Endothelial cell of umbilical vein (primary cell): ENCODE measurements around the gene SETBP1. TPM values are rescaled to one million over a fixed set of nuclear protein-coding genes. Genes with fewer than 3 reads are reported as not detected.

Experiments used
- BruUV-seq: library from RNA; stranded (reverse); fragments of 400-500 nt; replicated peaks from 2 replicates; lab custom pipeline; 2021; lab: Mats Ljungman, UMichigan
- CTCF ChIA-PET: fragments of 300-600, 350-600 bp; sonication (Branson Sonifier 250); formaldehyde crosslinking; loops from one replicate; lab custom pipeline; 2021; ENCODE audit warnings: antibody characterized with exemption, inconsistent platforms; lab: Charles Lee
- POLR2A ChIA-PET: fragments of 300-600, 350-600 bp; sonication (Branson Sonifier 250); formaldehyde crosslinking; loops from one replicate; lab custom pipeline; 2021; ENCODE audit warnings: antibody characterized with exemption, inconsistent platforms; lab: Charles Lee
- DNase-seq: peaks from one replicate; pipeline ENCODE4 v3.0.0-alpha.2; 2011; ENCODE audit warnings: low read depth, low spot score
- FAIRE-seq: peaks from 2 replicates; lab custom pipeline; 2011; peaks lifted over from hg19 to GRCh38; lab: Jason Lieb, UNC
- H2AFZ ChIP-seq: 2 replicates; pipeline ENCODE4 v1.6.0; 2012; ENCODE audit warnings: low read depth, low read length, control low read depth, inconsistent platforms
- H3K27ac ChIP-seq: 2 replicates; pipeline ENCODE4 v1.5.1; 2011; ENCODE audit warnings: low read depth, mild to moderate bottlenecking, control low read depth, low read length, moderate library complexity; ENCODE audit not compliant: insufficient read depth
- H3K27me3 ChIP-seq, 2 experiments: 2 replicates each; pipeline versions ENCODE4 v1.6.0 to v1.6.1; 2011; ENCODE audit warnings: low read length in 2 of 2, mixed read lengths in 1 of 2; ENCODE audit not compliant: control insufficient read depth in 2 of 2, insufficient read depth in 2 of 2
- H3K36me3 ChIP-seq, 2 experiments: 2 replicates in 1 of 2; 3 replicates in 1 of 2; pipeline ENCODE4 v1.5.1; 2011; ENCODE audit warnings: low read length in 2 of 2, mild to moderate bottlenecking in 1 of 2, moderate library complexity in 1 of 2; ENCODE audit not compliant: control insufficient read depth in 2 of 2, insufficient read depth in 2 of 2; ENCODE audit errors: extremely low read depth in 1 of 2
- H3K4me1 ChIP-seq: 3 replicates; pipeline ENCODE4 v1.5.1; 2011; ENCODE audit warnings: mild to moderate bottlenecking, low read length; ENCODE audit not compliant: control insufficient read depth, insufficient read depth; ENCODE audit errors: extremely low read depth
- H3K4me2 ChIP-seq: 2 replicates; pipeline ENCODE4 v1.6.1; 2011; ENCODE audit warnings: low read length, control low read depth, mixed read lengths; ENCODE audit not compliant: insufficient read depth
- H3K4me3 ChIP-seq, 3 experiments: fragments of 200-600 bp in 1 of 3; sonication (generic), shearing (Covaris generic) in 1 of 3; replicated peaks in 1 of 3; 2 replicates each; pipeline ENCODE4 v1.5.1; 2011 to 2016; ENCODE audit warnings: control low read depth in 3 of 3, low read length in 3 of 3, mild to moderate bottlenecking in 2 of 3, inconsistent platforms in 1 of 3, low read depth in 1 of 3, moderate library complexity in 1 of 3; ENCODE audit not compliant: insufficient read depth in 1 of 3
- H3K79me2 ChIP-seq: 2 replicates; pipeline ENCODE4 v1.6.0; 2012; ENCODE audit warnings: low read length, inconsistent platforms; ENCODE audit not compliant: control insufficient read depth, insufficient read depth
- H3K9ac ChIP-seq: replicated peaks from 2 replicates; pipeline ENCODE3; 2011; ENCODE audit warnings: low read length, control low read depth; ENCODE audit not compliant: insufficient read depth; ENCODE audit errors: extremely low read depth
- H3K9me1 ChIP-seq: replicated peaks from 3 replicates; pipeline ENCODE4 v1.6.0; 2011; ENCODE audit warnings: mild to moderate bottlenecking, low read length; ENCODE audit not compliant: control insufficient read depth, insufficient read depth; ENCODE audit errors: extremely low read depth
- H3K9me3 ChIP-seq: replicated peaks from 2 replicates; pipeline ENCODE4 v1.5.1; 2012; ENCODE audit warnings: low read length, inconsistent platforms; ENCODE audit not compliant: control insufficient read depth, insufficient read depth
- H4K20me1 ChIP-seq: replicated peaks from 2 replicates; pipeline ENCODE3; 2011; ENCODE audit warnings: mild to moderate bottlenecking, low read length; ENCODE audit not compliant: control insufficient read depth, insufficient read depth; ENCODE audit errors: extremely low read depth
- CTCF ChIP-seq, 2 donors: IDR thresholded peaks; 1 replicate in 1 of 2; 2 replicates in 1 of 2; pipeline ENCODE4 v1.5.1; 2011; ENCODE audit warnings: low read length in 2 of 2, mild to moderate bottlenecking in 2 of 2, moderate library complexity in 2 of 2, control low read depth in 1 of 2, inconsistent platforms in 1 of 2, low read depth in 1 of 2; ENCODE audit not compliant: insufficient read depth in 1 of 2; ENCODE audit errors: extremely low read depth in 1 of 2
- EZH2 ChIP-seq: IDR thresholded peaks from 2 replicates; pipeline ENCODE4 v1.6.1; 2012; ENCODE audit warnings: borderline replicate concordance, low read depth, mild to moderate bottlenecking, moderate library complexity, low read length, inconsistent platforms; ENCODE audit not compliant: severe bottlenecking
- FOS ChIP-seq: IDR thresholded peaks from 2 replicates; pipeline ENCODE4 v1.6.1; 2011; ENCODE audit warnings: mild to moderate bottlenecking, low read length, moderate library complexity, borderline replicate concordance; ENCODE audit not compliant: insufficient read depth
- MYC ChIP-seq: IDR thresholded peaks from one replicate; pipeline ENCODE4 v1.6.1; 2011; ENCODE audit warnings: mild to moderate bottlenecking, low read depth, low read length
- POLR2A ChIP-seq: IDR thresholded peaks from 2 replicates; pipeline ENCODE4 v1.6.1; 2012; ENCODE audit warnings: low read depth, mild to moderate bottlenecking, control low read depth, low read length
- POLR2AphosphoS5 ChIP-seq: IDR thresholded peaks from 2 replicates; pipeline ENCODE4 v1.6.1; 2012; ENCODE audit warnings: low read depth, mild to moderate bottlenecking, control low read depth, low read length, moderate library complexity; ENCODE audit not compliant: insufficient read depth
- dilution Hi-C: fragments of 300-500 bp; cut with MboI; formaldehyde crosslinking; loops from one replicate; pipeline ENCODE4 v1.15.0; 2019; ENCODE audit warnings: low sequenced_read_pairs; ENCODE audit not compliant: extremely low pct_ligation_motif_present
- intact Hi-C: fragments of 100-400 bp; cut with micrococcal nuclease; formaldehyde crosslinking; loops from one replicate; pipeline ENCODE4 v1.10.0; 2022
- polyA plus RNA-seq, 4 experiments: library from polyadenylated mRNA; depleted of rRNA in 3 of 4; stranded (reverse) in 3 of 4; unstranded in 1 of 4; fragments of >200 nt; gene quantifications; 2 replicates each; pipeline versions ENCODE4 v1.2.1 to v1.2.3, GENCODE V29; 2011 to 2012; ENCODE audit warnings: missing spikeins in 1 of 4
- total RNA-seq: library from RNA; stranded (reverse); gene quantifications from 2 replicates; pipeline ENCODE4 v1.2.3, GENCODE V29; 2021

SETBP1 gene
- total and polyA plus RNA-seq, 2 donors (not counting 3 experiments of a cell fraction or from before 2014, with no cell fraction given) = 0.76 to 3.1 TPM

GRCh38 chr18:44750774-44751173 is 70.1 kb downstream of the SETBP1 start:
- dilution Hi-C loops = no loop called here
- ChIA-PET CTCF (no interaction called here), POLR2A (no interaction called here)
- no peak overlapping the region for H3K4me3 ChIP-seq
- FAIRE-seq (no peak), DNase-seq (no peak)
- H3K79me2 ChIP-seq = no peaks in the 10 kb centered on the region
- H3K9ac ChIP-seq = no peak overlapping the region
- no peaks in the 10 kb centered on the region for H3K36me3 ChIP-seq
- H3K4me1 ChIP-seq = no peaks in the 10 kb centered on the region
- no peak overlapping the region for H3K27ac ChIP-seq
- no peaks in the 10 kb centered on the region for H3K27me3 ChIP-seq
- no peaks in the 10 kb centered on the region for H3K9me3 ChIP-seq
- intact Hi-C loops = no loop called here
- no peaks in the 10 kb centered on the region for H4K20me1 ChIP-seq
- no peaks in the 10 kb centered on the region for H3K9me1 ChIP-seq
- no peak overlapping the region for H3K4me2 ChIP-seq
- no peak overlapping the region for H2AFZ ChIP-seq
- no TSS peak for BruUV-seq
- TF ChIP-seq MYC (no peak), POLR2A (no peak), CTCF (IDR thresholded peaks at IDR 0.05; ENCODE audit: extremely low read depth in 1 of 2, insufficient read depth in 1 of 2, low read depth in 1 of 2, low read length in 2 of 2) (no peak), FOS (no peak), EZH2 (no peak), POLR2AphosphoS5 (no peak)

GRCh38 chr18:44754567-44754966 is 73.9 kb downstream of the SETBP1 start:
- CTCF ChIA-PET = no interaction called here
- no TSS peak for BruUV-seq
- dilution Hi-C loops = no loop called here

More at GRCh38 chr18:44754567-44754966, 73.9 kb downstream of the SETBP1 start:
- Histone ChIP-seq H3K36me3 (no peaks in the 10 kb centered on the region), H3K4me3 (no peak overlapping the region), H4K20me1 (no peaks in the 10 kb centered on the region), H2AFZ (no peak overlapping the region), H3K4me1 (no peaks in the 10 kb centered on the region), H3K9me3 (no peaks in the 10 kb centered on the region), H3K79me2 (no peaks in the 10 kb centered on the region), H3K9ac (no peak overlapping the region), H3K27me3 (no peaks in the 10 kb centered on the region), H3K27ac (no peak overlapping the region), H3K9me1 (no peaks in the 10 kb centered on the region), H3K4me2 (no peak overlapping the region)
- FAIRE-seq (no peak), DNase-seq (no peak)
- POLR2A ChIA-PET = no interaction called here
- intact Hi-C loops = no loop called here
- no peak for TF ChIP-seq MYC
